Measurements from ENCODE around the gene SLC6A17. TPM values are rescaled to one million over a fixed set of nuclear protein-coding genes. Genes with fewer than 3 reads are reported as not detected.

Gene SLC6A17
- total RNA-seq, 1 experiment from 2014 or later, result not detected

DNA sequence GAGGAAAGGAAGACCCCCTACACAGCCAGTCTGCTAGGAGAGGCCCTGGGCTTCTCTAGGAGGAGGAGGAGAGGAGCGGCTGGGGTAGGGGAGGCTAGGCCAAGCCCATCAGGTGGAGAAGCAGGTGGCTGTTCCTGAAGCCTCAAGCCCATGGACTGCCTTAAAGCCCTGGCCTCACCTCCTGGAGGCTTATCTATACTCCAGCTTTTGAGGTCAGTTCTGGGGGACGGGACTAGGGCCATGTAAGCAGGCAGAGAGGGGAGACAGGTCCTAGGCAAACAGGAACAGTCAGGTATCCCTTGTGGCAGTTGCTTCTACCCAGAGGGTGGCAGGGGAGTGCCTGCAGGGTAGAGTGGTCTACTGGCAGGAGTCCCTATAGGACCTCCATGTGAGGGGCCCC lies 100.5 kb downstream of the SLC6A17 start:
- Histone ChIP-seq H3K4me3 (ENCODE audit: low read depth, low read length, poor library complexity, severe bottlenecking) (no peak overlapping the region), H3K4me1 (ENCODE audit: insufficient read depth, low read length, poor library complexity, severe bottlenecking) (no peaks in the 10 kb centered on the region), H3K27ac (ENCODE audit: low read depth, low read length, poor library complexity, severe bottlenecking) (no peak overlapping the region), H3K27me3 (replicated peaks; ENCODE audit: insufficient read depth, low read depth, low read length, poor library complexity) (peaks cover 6% of the 10 kb centered on the region), H3K9me3 (ENCODE audit: low read depth, low read length, poor library complexity, severe bottlenecking) (no peaks in the 10 kb centered on the region), H3K36me3 (ENCODE audit: insufficient read depth, low read length, poor library complexity, severe bottlenecking) (no peaks in the 10 kb centered on the region)
- ChIA-PET POLR2A (ENCODE audit: low non-redundant PET) (no interaction called here), CTCF (no interaction called here)
- BruUV-seq (replicated peaks), result no TSS peak
- DNase-seq (ENCODE audit: low spot score), result no peak
- TF ChIP-seq EZH2 (IDR thresholded peaks at IDR 0.05; ENCODE audit: borderline replicate concordance, low read depth, low read length, poor library complexity, severe bottlenecking), result no peak
- TF ChIP-seq, protein P1, sequence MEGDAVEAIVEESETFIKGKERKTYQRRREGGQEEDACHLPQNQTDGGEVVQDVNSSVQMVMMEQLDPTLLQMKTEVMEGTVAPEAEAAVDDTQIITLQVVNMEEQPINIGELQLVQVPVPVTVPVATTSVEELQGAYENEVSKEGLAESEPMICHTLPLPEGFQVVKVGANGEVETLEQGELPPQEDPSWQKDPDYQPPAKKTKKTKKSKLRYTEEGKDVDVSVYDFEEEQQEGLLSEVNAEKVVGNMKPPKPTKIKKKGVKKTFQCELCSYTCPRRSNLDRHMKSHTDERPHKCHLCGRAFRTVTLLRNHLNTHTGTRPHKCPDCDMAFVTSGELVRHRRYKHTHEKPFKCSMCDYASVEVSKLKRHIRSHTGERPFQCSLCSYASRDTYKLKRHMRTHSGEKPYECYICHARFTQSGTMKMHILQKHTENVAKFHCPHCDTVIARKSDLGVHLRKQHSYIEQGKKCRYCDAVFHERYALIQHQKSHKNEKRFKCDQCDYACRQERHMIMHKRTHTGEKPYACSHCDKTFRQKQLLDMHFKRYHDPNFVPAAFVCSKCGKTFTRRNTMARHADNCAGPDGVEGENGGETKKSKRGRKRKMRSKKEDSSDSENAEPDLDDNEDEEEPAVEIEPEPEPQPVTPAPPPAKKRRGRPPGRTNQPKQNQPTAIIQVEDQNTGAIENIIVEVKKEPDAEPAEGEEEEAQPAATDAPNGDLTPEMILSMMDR (conservative IDR thresholded peaks at IDR 0.05; ENCODE audit: low read depth, low read length), result no peak
- intact Hi-C loops (cut with micrococcal nuclease; ENCODE audit: unreplicated experiment), result no loop called here

Other genes with a start within 250 kb of the SLC6A17 start
- gene CSF1, start 239.6 kb upstream of the SLC6A17 start, total RNA-seq (2021), result 4.9 and 7.2 TPM in 2 replicates
- 89.6 and 107 TPM in 2 replicates for gene AHCYL1, start 165.7 kb upstream of the SLC6A17 start, total RNA-seq (2021)
- 57.7 and 59.6 TPM in 2 replicates for gene STRIP1, start 115.9 kb upstream of the SLC6A17 start, total RNA-seq (2021)
- 0.81 and 0.84 TPM in 2 replicates for gene ALX3, start 79.8 kb upstream of the SLC6A17 start, total RNA-seq (2021)
- gene UBL4B, start 38.1 kb upstream of the SLC6A17 start, total RNA-seq (2021), result not detected in 2 replicates
- 0.22 and 0.24 TPM in 2 replicates for gene KCNC4, start 59.8 kb downstream of the SLC6A17 start, total RNA-seq (2021)
- gene RBM15, start 188.9 kb downstream of the SLC6A17 start, total RNA-seq (2021), result 59.9 and 60.3 TPM in 2 replicates
- gene SLC16A4, start 240.5 kb downstream of the SLC6A17 start, total RNA-seq (2021), result 0.48 and 0.60 TPM in 2 replicates

Measured in A673 (cell line).